HEK293 (cell line): ENCODE data around the gene CFAP99.

Source experiments
- CTCF ChIA-PET: fragments of 350-600 bp; formaldehyde crosslinking; extraction: SDS; loops from one replicate; lab custom pipeline; 2021; ENCODE audit warnings: antibody characterized with exemption; lab: Yijun Ruan, JAX
- POLR2A ChIA-PET: fragments of 300-600 bp; formaldehyde crosslinking; extraction: SDS; loops from one replicate; lab custom pipeline; 2020; ENCODE audit warnings: antibody characterized with exemption, inconsistent platforms; lab: Yijun Ruan, JAX
- H3K27ac ChIP-seq: fragments of 200-500 bp; sonication (Bioruptor generic); 2 replicates; pipeline ENCODE4 v1.5.1; 2014; ENCODE audit warnings: low read depth, low read length, control low read depth, inconsistent platforms; ENCODE audit errors: extremely low read depth
- H3K36me3 ChIP-seq, 2 experiments: fragments of 200-500 bp in 1 of 2; sonication (Bioruptor generic) in 1 of 2; 1 replicate in 1 of 2; 2 replicates in 1 of 2; pipeline ENCODE4 v1.5.1; 2014 to 2017; ENCODE audit warnings: inconsistent platforms in 2 of 2, low read length in 2 of 2; ENCODE audit not compliant: control insufficient read depth in 2 of 2, insufficient read depth in 1 of 2
- H3K4me1 ChIP-seq: fragments of 200-500 bp; sonication (Bioruptor generic); 2 replicates; pipeline ENCODE4 v1.5.1; 2014; ENCODE audit warnings: mild to moderate bottlenecking, low read length, inconsistent platforms; ENCODE audit not compliant: control insufficient read depth, insufficient read depth
- H3K4me3 ChIP-seq: 2 replicates; pipeline ENCODE4 v1.5.1; 2011; ENCODE audit warnings: low read depth, mild to moderate bottlenecking, control low read depth, low read length, moderate library complexity
- H3K9me3 ChIP-seq: fragments of 200-500 bp; sonication (Bioruptor generic); 2 replicates; pipeline ENCODE4 v1.5.1; 2014; ENCODE audit warnings: low read depth, low read length, inconsistent platforms; ENCODE audit not compliant: control insufficient read depth, insufficient read depth
- EGR2 ChIP-seq: fragments of 450-650 bp; formaldehyde crosslinking; IDR thresholded peaks from 2 replicates; pipeline ENCODE4 v1.5.1; 2016; ENCODE audit warnings: low read depth, missing biosample characterization, missing genetic modification characterization
- HIC1 ChIP-seq: fragments of 450-650 bp; formaldehyde crosslinking; IDR thresholded peaks from 2 replicates; pipeline ENCODE4 v1.5.1; 2016; ENCODE audit warnings: missing biosample characterization, missing genetic modification characterization
- MZF1 ChIP-seq: fragments of 450-650 bp; formaldehyde crosslinking; IDR thresholded peaks from 2 replicates; pipeline ENCODE4 v1.5.1; 2017; ENCODE audit warnings: missing biosample characterization, missing genetic modification characterization, borderline replicate concordance
- PBX3 ChIP-seq: sonication (generic); formaldehyde crosslinking; IDR thresholded peaks from 2 replicates; pipeline ENCODE4 v1.8.1; 2022; ENCODE audit warnings: mild to moderate bottlenecking, moderate library complexity, missing genetic modification reagents
- PRDM4 ChIP-seq: fragments of 450-650 bp; formaldehyde crosslinking; IDR thresholded peaks from 2 replicates; pipeline ENCODE4 v1.5.1; 2017; ENCODE audit warnings: missing biosample characterization, missing genetic modification characterization
- PRDM6 ChIP-seq: fragments of 450-650 bp; formaldehyde crosslinking; IDR thresholded peaks from 2 replicates; pipeline ENCODE4 v1.5.1; 2017; ENCODE audit warnings: missing biosample characterization, missing genetic modification characterization
- SP2 ChIP-seq: fragments of 450-650 bp; formaldehyde crosslinking; IDR thresholded peaks from 2 replicates; pipeline ENCODE4 v1.5.1; 2016; ENCODE audit warnings: missing biosample characterization, missing genetic modification characterization
- ZBTB8A ChIP-seq: fragments of 450-650 bp; formaldehyde crosslinking; IDR thresholded peaks from 2 replicates; pipeline ENCODE4 v1.5.1; 2016; ENCODE audit warnings: missing biosample characterization, missing genetic modification characterization
- ZFHX2 ChIP-seq: fragments of 450-650 bp; formaldehyde crosslinking; conservative IDR thresholded peaks from 2 replicates; pipeline ENCODE4 v1.5.1; 2016; ENCODE audit warnings: missing biosample characterization, missing genetic modification characterization
- ZIC2 ChIP-seq: fragments of 450-650 bp; formaldehyde crosslinking; IDR thresholded peaks from 2 replicates; pipeline ENCODE4 v1.5.1; 2016; ENCODE audit warnings: missing biosample characterization, missing genetic modification characterization
- ZNF146 ChIP-seq: fragments of 450-650 bp; formaldehyde crosslinking; IDR thresholded peaks from 2 replicates; pipeline ENCODE4 v1.5.1; 2016; ENCODE audit warnings: missing biosample characterization, missing genetic modification characterization
- ZNF221 ChIP-seq: fragments of 450-650 bp; formaldehyde crosslinking; IDR thresholded peaks from 2 replicates; pipeline ENCODE4 v1.5.1; 2017; ENCODE audit warnings: missing biosample characterization, missing genetic modification characterization, borderline replicate concordance
- ZNF292 ChIP-seq: fragments of 450-650 bp; formaldehyde crosslinking; IDR thresholded peaks from 2 replicates; pipeline ENCODE4 v1.5.1; 2016; ENCODE audit warnings: low read depth, missing biosample characterization, missing genetic modification characterization, borderline replicate concordance
- ZNF341 ChIP-seq: fragments of 450-650 bp; formaldehyde crosslinking; IDR thresholded peaks from 2 replicates; pipeline ENCODE4; 2016; ENCODE audit warnings: low read depth, missing biosample characterization, missing genetic modification characterization
- ZNF404 ChIP-seq: fragments of 450-650 bp; formaldehyde crosslinking; IDR thresholded peaks from 2 replicates; pipeline ENCODE4 v1.5.1; 2017; ENCODE audit warnings: missing biosample characterization, missing genetic modification characterization
- ZNF449 ChIP-seq: fragments of 450-650 bp; formaldehyde crosslinking; IDR thresholded peaks from 2 replicates; pipeline ENCODE4 v1.5.1; 2017; ENCODE audit warnings: missing biosample characterization, mild to moderate bottlenecking, missing genetic modification characterization, moderate library complexity
- ZNF48 ChIP-seq: fragments of 450-650 bp; formaldehyde crosslinking; IDR thresholded peaks from 2 replicates; pipeline ENCODE4 v1.5.1; 2016; ENCODE audit warnings: missing biosample characterization, missing genetic modification characterization
- ZNF555 ChIP-seq: fragments of 450-650 bp; formaldehyde crosslinking; conservative IDR thresholded peaks from 2 replicates; pipeline ENCODE4 v1.5.1; 2017; ENCODE audit warnings: missing biosample characterization, mild to moderate bottlenecking, missing genetic modification characterization, inconsistent platforms
- ZNF580 ChIP-seq: fragments of 450-650 bp; formaldehyde crosslinking; IDR thresholded peaks from 2 replicates; pipeline ENCODE4 v1.5.1; 2016; ENCODE audit warnings: missing biosample characterization, missing genetic modification characterization
- ZNF585B ChIP-seq: fragments of 450-650 bp; formaldehyde crosslinking; IDR thresholded peaks from 2 replicates; pipeline ENCODE4 v1.5.1; 2016; ENCODE audit warnings: missing biosample characterization, missing genetic modification characterization
- ZNF621 ChIP-seq: fragments of 450-650 bp; formaldehyde crosslinking; IDR thresholded peaks from 2 replicates; pipeline ENCODE4 v1.5.1; 2017; ENCODE audit warnings: missing biosample characterization, missing genetic modification characterization
- ZNF624 ChIP-seq: fragments of 450-650 bp; formaldehyde crosslinking; IDR thresholded peaks from 2 replicates; pipeline ENCODE4 v1.5.1; 2017; ENCODE audit warnings: missing biosample characterization, missing genetic modification characterization
- ZNF785 ChIP-seq: fragments of 450-650 bp; formaldehyde crosslinking; IDR thresholded peaks from 2 replicates; pipeline ENCODE4 v1.5.1; 2016; ENCODE audit warnings: missing biosample characterization, missing genetic modification characterization

Gene CFAP99

GRCh38 chr4:2388429-2389182, 30.1 kb upstream of the CFAP99 start:
- no peaks in the 10 kb centered on the region for H3K9me3 ChIP-seq
- H3K27ac ChIP-seq: no peak overlapping the region
- TF ChIP-seq ZNF341 (tag by site-specific recombination): no peak
- TF ChIP-seq PRDM4 (tag by site-specific recombination): no peak
- peak; percentile 15; the same call in 1 of the 2 replicates for TF ChIP-seq EGR2 (tag by site-specific recombination)
- TF ChIP-seq ZNF292: no peak
- TF ChIP-seq ZNF221 (tag by site-specific recombination): no peak
- TF ChIP-seq ZIC2 (tag by site-specific recombination): 0 out of 2 replicates have a peak, but pooled peaks have one; percentile 7
- no peak for TF ChIP-seq ZNF48 (tag by site-specific recombination)
- peak; percentile 13; the same call in 1 of the 2 replicates for TF ChIP-seq SP2 (tag by site-specific recombination)
- no peaks in the 10 kb centered on the region for H3K36me3 ChIP-seq
- H3K4me3 ChIP-seq: no peak overlapping the region
- ChIA-PET CTCF (interaction anchor here (0.5 kb wide), 1 partner anchor 475 kb away, joined by 3 read pairs; no protein-coding TSS in a partner anchor), POLR2A (interaction anchor here (0.9 kb wide), 1 partner anchor 126 kb away, joined by 3 read pairs; the partner anchor contains the start of gene MXD4)
- H3K4me1 ChIP-seq: no peaks in the 10 kb centered on the region

GRCh38 chr4:2389691-2390090, 29.1 kb upstream of the CFAP99 start:
- H3K4me3 ChIP-seq: no peak overlapping the region
- POLR2A ChIA-PET: no interaction called here
- no peaks in the 10 kb centered on the region for H3K9me3 ChIP-seq
- no peaks in the 10 kb centered on the region for H3K4me1 ChIP-seq
- no peak overlapping the region for H3K27ac ChIP-seq
- CTCF ChIA-PET: interaction anchor here (0.8 kb wide), 1 partner anchor 52 kb away, joined by 3 read pairs; no protein-coding TSS in a partner anchor
- no peaks in the 10 kb centered on the region for H3K36me3 ChIP-seq
- TF ChIP-seq ZFHX2 (tag by site-specific recombination) (peak; percentile 77), ZNF449 (0 out of 2 replicates have a peak, but pooled peaks have one; percentile 19), ZIC2 (tag by site-specific recombination) (peak; percentile 74), ZNF585B (tag by site-specific recombination) (no peak), ZNF621 (no peak), PRDM6 (tag by site-specific recombination) (no peak), PBX3 (no peak), ZNF146 (no peak), EGR2 (tag by site-specific recombination) (peak; percentile 55), ZBTB8A (peak; percentile 42), ZNF404 (tag by site-specific recombination) (no peak), ZNF555 (tag by site-specific recombination) (no peak), ZNF785 (tag by site-specific recombination) (no peak), ZNF580 (no peak), MZF1 (tag by site-specific recombination) (no peak), HIC1 (tag by site-specific recombination) (no peak), ZNF624 (tag by site-specific recombination) (no peak)
